AG09309 (cell line): ENCODE data around the gene RBBP4.

Experiments used
- DNase-seq: peaks from one replicate; pipeline ENCODE4 v3.0.0-alpha.2; 2010; ENCODE audit warnings: low read depth
- H3K4me3 ChIP-seq: 2 replicates; pipeline ENCODE4 v1.5.1; 2011; ENCODE audit warnings: mild to moderate bottlenecking, low read depth, low read length, moderate library complexity; ENCODE audit not compliant: control insufficient read depth
- CTCF ChIP-seq: IDR thresholded peaks from 2 replicates; pipeline ENCODE4 v1.5.1; 2011; ENCODE audit warnings: mild to moderate bottlenecking, low read depth, low read length, inconsistent platforms; ENCODE audit not compliant: insufficient read depth, control insufficient read depth; ENCODE audit errors: missing control alignments

RBBP4 gene

GRCh38 chr1:32713081-32713480 lies 62.1 kb downstream of the RBBP4 start:
- no peak overlapping the region for H3K4me3 ChIP-seq
- DNase-seq, result no peak
- no peak for TF ChIP-seq CTCF

GRCh38 chr1:32714277-32714676 lies 63.3 kb downstream of the RBBP4 start:
- no peak for TF ChIP-seq CTCF
- no peak overlapping the region for H3K4me3 ChIP-seq
- no peak for DNase-seq

DNA sequence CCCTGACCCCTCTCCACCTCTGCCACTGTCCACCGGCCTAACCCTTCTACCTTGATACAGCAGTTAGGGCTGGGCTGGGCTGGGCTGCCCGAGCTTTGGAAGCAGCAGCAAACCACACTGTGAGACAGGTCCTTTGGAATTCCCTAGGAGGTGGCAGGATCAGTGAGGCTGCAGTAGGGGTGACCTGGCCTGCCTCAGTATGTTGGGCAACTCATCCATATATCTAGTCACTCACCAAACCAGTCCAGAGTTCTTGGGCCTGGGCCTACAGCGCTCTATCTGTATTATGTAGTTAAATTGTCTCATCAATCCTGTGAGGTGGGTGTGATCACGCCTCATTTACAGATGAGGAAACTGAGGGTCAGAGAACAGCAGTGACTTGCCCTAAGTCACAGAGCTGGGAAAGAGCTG lies 64.9 kb downstream of the RBBP4 start:
- TF ChIP-seq CTCF, result no peak
- no peak overlapping the region for H3K4me3 ChIP-seq
- DNase-seq, result no peak

DNA sequence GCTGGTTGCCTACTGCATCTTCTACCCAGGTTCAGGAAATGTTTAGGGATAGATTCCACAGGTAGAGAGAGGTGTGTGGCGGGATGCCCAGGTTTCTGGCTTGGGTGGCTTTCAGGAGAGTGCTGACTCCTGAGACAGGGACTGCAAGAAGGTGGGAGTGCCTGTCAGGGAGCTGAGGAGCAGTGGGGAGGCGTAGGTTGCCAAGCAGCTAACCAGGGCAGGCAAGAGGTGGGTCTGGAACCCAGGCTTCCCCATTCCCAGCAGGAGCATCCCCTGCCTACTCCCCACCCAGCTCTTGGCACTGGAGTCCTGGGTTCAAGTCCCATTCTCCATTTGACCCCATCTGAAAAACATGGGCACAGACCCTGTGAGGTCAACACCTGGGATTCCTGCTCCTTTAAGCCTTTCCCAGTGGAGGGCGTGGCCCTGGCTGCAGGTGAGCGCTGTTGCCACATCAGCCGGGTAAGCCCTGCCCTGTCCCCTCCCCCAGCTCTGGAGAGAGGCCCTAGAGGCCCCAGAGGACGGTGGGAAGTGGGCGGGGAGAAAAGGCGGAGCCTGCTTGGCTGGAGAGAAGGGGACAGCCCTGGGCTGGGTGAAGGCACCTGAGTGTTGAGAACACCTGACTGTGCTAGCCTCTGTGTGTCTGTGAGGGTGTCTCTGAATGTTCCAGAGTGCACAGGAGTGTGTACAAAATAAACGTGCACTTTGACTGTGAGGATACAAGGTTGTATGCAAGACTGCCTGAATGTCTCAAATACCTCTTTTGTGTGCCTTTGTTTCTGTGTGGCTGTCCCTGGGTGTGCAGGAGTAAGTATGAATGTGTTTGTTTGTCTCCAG lies 65.5 kb downstream of the RBBP4 start:
- H3K4me3 ChIP-seq, result no peak overlapping the region
- no peak for TF ChIP-seq CTCF
- no peak for DNase-seq

GRCh38 chr1:32717503-32717902 lies 66.5 kb downstream of the RBBP4 start:
- DNase-seq, result no peak
- no peak for TF ChIP-seq CTCF
- no peak overlapping the region for H3K4me3 ChIP-seq

- no peak overlapping the region for H3K4me3 ChIP-seq
- DNase-seq, result no peak
- no peak for TF ChIP-seq CTCF
Observed at GRCh38 chr1:32718036-32718435, 67.0 kb downstream of the RBBP4 start.
